ENCODE results near the gene LRRC36.

Gene LRRC36

GRCh38 chr16:67393111-67393787 is 66.6 kb downstream of the LRRC36 start, which contains the start of gene TPPP3:
Gene TPPP3 (minus strand): TSS chr16:67393498. CDS start chr16:67391111, 2,387 bp downstream.
- H3K4me3 ChIP-seq (ENCODE audit: severe bottlenecking), result peak within 1 kb of the TSS; percentile 8
- H3K9me3 ChIP-seq (ENCODE audit: severe bottlenecking), result no peaks in the 10 kb centered on the region
- no peak within 1 kb of the TSS for H3K27ac ChIP-seq (ENCODE audit: poor library complexity, severe bottlenecking)
- no peaks in the 10 kb centered on the region for H3K27me3 ChIP-seq (ENCODE audit: insufficient read depth, poor library complexity, severe bottlenecking)
- DNase-seq (ENCODE audit: low spot score) (no peak), ATAC-seq (ENCODE audit: low read depth) (peak; percentile 42)
- no peaks in the 10 kb centered on the region for H3K36me3 ChIP-seq (ENCODE audit: low read depth)
- TF ChIP-seq CTCF (IDR thresholded peaks at IDR 0.05; ENCODE audit: poor library complexity, severe bottlenecking), result peak; percentile 47
- H3K4me1 ChIP-seq (ENCODE audit: insufficient read depth, poor library complexity, severe bottlenecking), result peaks cover 13% of the 10 kb centered on the region

GRCh38 chr16:67393788-67394154 is 67.2 kb downstream of the LRRC36 start:
- H3K9me3 ChIP-seq (ENCODE audit: severe bottlenecking), result no peaks in the 10 kb centered on the region
- ATAC-seq (ENCODE audit: low read depth) (no peak), DNase-seq (ENCODE audit: low spot score) (peak; percentile 47)
- H3K4me1 ChIP-seq (ENCODE audit: insufficient read depth, poor library complexity, severe bottlenecking), result peaks cover 13% of the 10 kb centered on the region
- TF ChIP-seq CTCF (IDR thresholded peaks at IDR 0.05; ENCODE audit: poor library complexity, severe bottlenecking), result no peak
- H3K27me3 ChIP-seq (ENCODE audit: insufficient read depth, poor library complexity, severe bottlenecking), result no peaks in the 10 kb centered on the region
- no peaks in the 10 kb centered on the region for H3K36me3 ChIP-seq (ENCODE audit: low read depth)
- peak overlapping the region; percentile 8 for H3K4me3 ChIP-seq (ENCODE audit: severe bottlenecking)
- H3K27ac ChIP-seq (ENCODE audit: poor library complexity, severe bottlenecking), result no peak overlapping the region

GRCh38 chr16:67394155-67395104 is 67.8 kb downstream of the LRRC36 start:
- DNase-seq (ENCODE audit: low spot score) (no peak), ATAC-seq (ENCODE audit: low read depth) (no peak)
- Histone ChIP-seq H3K9me3 (ENCODE audit: severe bottlenecking) (no peaks in the 10 kb centered on the region), H3K36me3 (ENCODE audit: low read depth) (no peaks in the 10 kb centered on the region), H3K27ac (ENCODE audit: poor library complexity, severe bottlenecking) (no peak overlapping the region), H3K4me3 (ENCODE audit: severe bottlenecking) (no peak overlapping the region), H3K4me1 (ENCODE audit: insufficient read depth, poor library complexity, severe bottlenecking) (peaks cover 13% of the 10 kb centered on the region), H3K27me3 (ENCODE audit: insufficient read depth, poor library complexity, severe bottlenecking) (no peaks in the 10 kb centered on the region)
- TF ChIP-seq CTCF (IDR thresholded peaks at IDR 0.05; ENCODE audit: poor library complexity, severe bottlenecking), result no peak

- Histone ChIP-seq H3K4me3 (ENCODE audit: severe bottlenecking) (no peak overlapping the region), H3K9me3 (ENCODE audit: severe bottlenecking) (no peaks in the 10 kb centered on the region), H3K27me3 (ENCODE audit: insufficient read depth, poor library complexity, severe bottlenecking) (no peaks in the 10 kb centered on the region), H3K27ac (ENCODE audit: poor library complexity, severe bottlenecking) (no peak overlapping the region), H3K4me1 (ENCODE audit: insufficient read depth, poor library complexity, severe bottlenecking) (peaks cover 13% of the 10 kb centered on the region), H3K36me3 (ENCODE audit: low read depth) (no peaks in the 10 kb centered on the region)
- TF ChIP-seq CTCF (IDR thresholded peaks at IDR 0.05; ENCODE audit: poor library complexity, severe bottlenecking), result no peak
- DNase-seq (ENCODE audit: low spot score) (no peak), ATAC-seq (ENCODE audit: low read depth) (no peak)
Measured at GRCh38 chr16:67395105-67395457, 68.5 kb downstream of the LRRC36 start.

Measured in RWPE2 (cell line).